B cell (primary cell): ENCODE results near the gene LALBA. TPM values are rescaled to one million over a fixed set of nuclear protein-coding genes. Genes with fewer than 3 reads are reported as not detected.
"Not testable (repeated sequence)": the region's sequence is repeated elsewhere in the genome, so short reads cannot be mapped to it uniquely, and the experiment has no call there.

Experiments
- ATAC-seq: fragments of 200-7000 bp; cut with Tn5 transposase; one replicate; pipeline ENCODE4 v1.10.0; 2021; ENCODE audit warnings: low read depth, mild to moderate bottlenecking, moderate number of reproducible peaks, moderate library complexity
- CTCF ChIA-PET: fragments of 350-600 bp; sonication (Branson Sonifier 250); formaldehyde crosslinking; loops from one replicate; lab custom pipeline; 2021; ENCODE audit warnings: antibody characterized with exemption, inconsistent platforms; lab: Charles Lee
- POLR2A ChIA-PET: fragments of 350-600 bp; sonication (Branson Sonifier 250); formaldehyde crosslinking; loops from one replicate; lab custom pipeline; 2021; ENCODE audit warnings: antibody characterized with exemption; lab: Charles Lee
- DNase-seq: peaks from one replicate; pipeline ENCODE4 v3.0.0; 2013
- H2AFZ ChIP-seq: 2 replicates; pipeline ENCODE4 v1.6.1; 2012; ENCODE audit warnings: mild to moderate bottlenecking, low read depth, low read length; ENCODE audit not compliant: insufficient read depth, poor library complexity, severe bottlenecking
- H3K27ac ChIP-seq, 2 donors: 1 replicate in 1 of 2; 2 replicates in 1 of 2; pipeline ENCODE4 v1.5.1; 2012 to 2013; ENCODE audit warnings: low read length in 2 of 2, mild to moderate bottlenecking in 2 of 2, moderate library complexity in 1 of 2
- H3K27me3 ChIP-seq, 4 experiments: fragments of 200-600 bp in 1 of 4; sonication (generic) in 1 of 4; replicated peaks in 1 of 4; 1 replicate in 2 of 4; 2 replicates in 2 of 4; pipeline versions ENCODE4 v1.6.1 to v1.7.0; 2013 to 2016; ENCODE audit warnings: low read length in 3 of 4, mild to moderate bottlenecking in 2 of 4, mixed read lengths in 1 of 4, moderate library complexity in 1 of 4; ENCODE audit not compliant: insufficient read depth in 4 of 4, control insufficient read depth in 3 of 4; ENCODE audit errors: control extremely low read depth in 1 of 4
- H3K36me3 ChIP-seq, 2 experiments: replicated peaks in 1 of 2; 1 replicate in 1 of 2; 2 replicates in 1 of 2; pipeline versions ENCODE4 v1.6.1 to v1.7.1; 2013; ENCODE audit warnings: low read length in 1 of 2; ENCODE audit not compliant: insufficient read depth in 2 of 2, control insufficient read depth in 1 of 2; ENCODE audit errors: control extremely low read depth in 1 of 2, extremely low read depth in 1 of 2
- H3K4me1 ChIP-seq, 2 donors: fragments of 200-600 bp in 1 of 2; sonication (generic) in 1 of 2; 1 replicate in 1 of 2; 2 replicates in 1 of 2; pipeline versions ENCODE4 v1.5.1 to v1.6.1; 2013 to 2017; ENCODE audit warnings: low read length in 2 of 2; ENCODE audit not compliant: control insufficient read depth in 2 of 2, insufficient read depth in 2 of 2
- H3K4me2 ChIP-seq: replicated peaks from 2 replicates; pipeline ENCODE3; 2012; ENCODE audit warnings: mild to moderate bottlenecking, low read depth, low read length; ENCODE audit not compliant: poor library complexity, severe bottlenecking
- H3K4me3 ChIP-seq, 5 experiments: fragments of 200-600 bp in 1 of 5; sonication (generic) in 1 of 5; 1 replicate in 3 of 5; 2 replicates in 2 of 5; pipeline versions ENCODE4 v1.5.1 to v1.7.0; 2011 to 2016; ENCODE audit warnings: low read length in 4 of 5, mild to moderate bottlenecking in 4 of 5, low read depth in 2 of 5, control low read depth in 1 of 5, moderate library complexity in 1 of 5; ENCODE audit not compliant: insufficient read depth in 1 of 5; ENCODE audit errors: control extremely low read depth in 1 of 5, extremely low read depth in 1 of 5
- H3K79me2 ChIP-seq: fragments of 200-600 bp; sonication (generic); one replicate; pipeline ENCODE4 v1.6.0; 2016; ENCODE audit warnings: low read length; ENCODE audit not compliant: control insufficient read depth, insufficient read depth
- H3K9ac ChIP-seq: fragments of 200-600 bp; sonication (generic); 2 replicates; pipeline ENCODE4 v1.6.1; 2017; ENCODE audit warnings: mild to moderate bottlenecking, low read length, moderate library complexity
- H3K9me3 ChIP-seq, 3 donors: one replicate each; pipeline versions ENCODE4 v1.6.1 to v1.7.1; 2013; ENCODE audit warnings: low read length in 2 of 3; ENCODE audit not compliant: control insufficient read depth in 2 of 3, insufficient read depth in 1 of 3; ENCODE audit errors: control extremely low read depth in 1 of 3
- H4K20me1 ChIP-seq: 2 replicates; pipeline ENCODE4 v1.6.0; 2012; ENCODE audit warnings: mild to moderate bottlenecking, low read length; ENCODE audit not compliant: insufficient read depth, control insufficient read depth, poor library complexity, severe bottlenecking
- H3K27ac Mint-ChIP-seq: one replicate; pipeline ENCODE4 v1.8.0; 2021; ENCODE audit warnings: mixed read lengths
- H3K27me3 Mint-ChIP-seq: one replicate; pipeline ENCODE4 v1.8.0; 2021; ENCODE audit warnings: mixed read lengths
- H3K4me1 Mint-ChIP-seq: one replicate; pipeline ENCODE4 v1.8.0; 2021; ENCODE audit warnings: mixed read lengths
- H3K4me3 Mint-ChIP-seq: one replicate; pipeline ENCODE4 v1.8.0; 2021; ENCODE audit warnings: mixed read lengths
- H3K9me3 Mint-ChIP-seq: one replicate; pipeline ENCODE4 v1.8.0; 2022; ENCODE audit warnings: mixed read lengths; ENCODE audit not compliant: insufficient read depth
- WGBS: methylation state at CpG from one replicate; pipeline ENCODE4 v1.1.5; 2013; ENCODE audit warnings: missing lambda C conversion rate; ENCODE audit not compliant: insufficient coverage; 5-methylcytosine and 5-hydroxymethylcytosine counted together
- intact Hi-C: fragments of 100-400 bp; cut with micrococcal nuclease; formaldehyde crosslinking; loops from one replicate; pipeline ENCODE4 v1.10.0; 2022
- polyA plus RNA-seq: library from polyadenylated mRNA; depleted of rRNA; stranded (reverse); fragments of >200 nt; gene quantifications from 2 replicates; pipeline ENCODE4 v1.2.3, GENCODE V29; 2012
- total RNA-seq, 2 donors: library from RNA; stranded (reverse); fragments of 120-200 nt in 1 of 2; gene quantifications; 1 replicate in 1 of 2; 2 replicates in 1 of 2; pipeline versions ENCODE4 v1.2.3 to v1.2.4, GENCODE V29; 2013 to 2022

Gene LALBA
- total and polyA plus RNA-seq, 2 donors (not counting 1 experiment from before 2014, with no cell fraction given): not detected

GRCh38 chr12:48551636-48552035, 18.2 kb downstream of the LALBA start:
- H3K27me3 ChIP-seq, H3K4me1 ChIP-seq, ATAC-seq, H3K4me1 Mint-ChIP-seq, H3K27ac Mint-ChIP-seq, H3K9ac ChIP-seq, DNase-seq, H3K36me3 ChIP-seq, H3K4me3 Mint-ChIP-seq, H3K27ac ChIP-seq, H4K20me1 ChIP-seq, POLR2A ChIA-PET, CTCF ChIA-PET, H3K9me3 Mint-ChIP-seq, H2AFZ ChIP-seq, H3K9me3 ChIP-seq, H3K79me2 ChIP-seq, H3K4me3 ChIP-seq, H3K4me2 ChIP-seq, intact Hi-C loops: not testable (repeated sequence)
- peaks cover 19% of the 10 kb centered on the region for H3K27me3 Mint-ChIP-seq
- 84% methylated on average over 7 of the region's 13 CpGs for WGBS

DNA sequence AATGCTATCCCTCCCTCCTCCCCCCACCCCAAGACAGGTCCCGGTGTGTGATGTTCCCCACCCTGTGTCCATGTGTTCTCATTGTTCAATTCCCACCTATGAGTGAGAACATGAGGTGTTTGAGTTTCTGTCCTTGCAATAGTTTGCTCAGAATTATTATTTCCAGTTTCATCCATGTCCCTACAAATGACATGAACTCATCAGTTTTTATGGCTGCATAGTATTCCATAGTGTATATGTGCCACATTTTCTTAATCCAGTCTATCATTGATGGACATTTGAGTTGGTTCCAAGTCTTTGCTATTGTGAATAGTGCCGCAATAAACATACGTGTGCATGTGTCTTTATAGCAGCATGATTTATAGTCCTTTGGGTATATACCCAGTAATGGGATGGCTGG, 22.8 kb downstream of the LALBA start:
- H3K79me2 ChIP-seq, H3K4me2 ChIP-seq, H3K4me1 ChIP-seq, intact Hi-C loops, DNase-seq, H3K9me3 ChIP-seq, H3K27ac Mint-ChIP-seq, H3K27me3 ChIP-seq, H3K4me3 ChIP-seq, H3K4me3 Mint-ChIP-seq, H3K36me3 ChIP-seq, H3K9me3 Mint-ChIP-seq, H3K4me1 Mint-ChIP-seq, H4K20me1 ChIP-seq, H3K9ac ChIP-seq, POLR2A ChIA-PET, H3K27ac ChIP-seq, H2AFZ ChIP-seq, ATAC-seq: not testable (repeated sequence)
- no CpG with 5 or more reads among the region's 3 CpGs for WGBS
- H3K27me3 Mint-ChIP-seq: peaks cover 14% of the 10 kb centered on the region
- CTCF ChIA-PET: interaction anchor here (0.6 kb wide), 1 partner anchor 14 kb away, joined by 6 read pairs; no protein-coding TSS in a partner anchor
